ENCODE measurements around the gene CAMKK1. TPM values are rescaled to one million over a fixed set of nuclear protein-coding genes. Genes with fewer than 3 reads are reported as not detected.

Gene CAMKK1
- total RNA-seq = 2.9 and 3.9 TPM in 2 replicates

DNA sequence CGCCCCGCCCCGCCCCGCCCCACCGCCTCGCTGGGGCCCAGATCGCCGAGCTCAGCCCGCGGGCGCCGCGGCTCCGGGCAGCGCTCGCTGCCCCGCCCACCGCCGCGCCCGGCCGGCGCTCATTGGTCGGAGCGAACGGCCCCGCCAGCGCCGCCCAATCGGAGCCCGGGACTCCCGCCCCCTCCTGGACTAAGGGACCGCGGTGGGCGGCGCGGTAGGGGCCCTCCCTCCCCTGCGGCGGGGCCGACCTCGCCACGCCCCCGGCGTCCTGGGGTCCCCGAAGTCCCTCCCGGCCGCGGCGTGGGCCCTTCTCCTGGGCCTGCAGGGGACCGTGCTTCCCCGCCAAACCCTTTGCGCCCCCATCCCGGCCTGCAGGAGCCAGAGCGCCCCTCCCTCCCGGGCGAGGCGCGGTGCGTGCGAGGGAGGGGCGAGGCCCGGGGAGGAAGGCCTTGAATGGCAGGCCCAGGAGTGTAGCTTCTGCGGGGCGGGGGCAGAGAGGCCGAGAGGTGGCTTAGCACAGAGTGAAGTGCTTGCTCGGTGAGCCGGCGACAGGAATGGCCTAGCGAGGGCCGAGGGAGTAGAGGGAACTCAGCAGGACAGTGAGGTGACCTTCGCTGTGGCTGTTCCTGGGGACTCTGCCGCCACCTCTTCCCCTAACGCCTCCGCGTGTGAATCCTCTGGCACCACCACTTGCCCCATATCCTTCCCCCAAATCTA is at the start of gene CAMKK1:
Gene CAMKK1, minus strand, starts transcription at position 51 of the 717 bp plus-strand sequence. CDS start 7,366 bp downstream, outside the sequence.

DNA sequence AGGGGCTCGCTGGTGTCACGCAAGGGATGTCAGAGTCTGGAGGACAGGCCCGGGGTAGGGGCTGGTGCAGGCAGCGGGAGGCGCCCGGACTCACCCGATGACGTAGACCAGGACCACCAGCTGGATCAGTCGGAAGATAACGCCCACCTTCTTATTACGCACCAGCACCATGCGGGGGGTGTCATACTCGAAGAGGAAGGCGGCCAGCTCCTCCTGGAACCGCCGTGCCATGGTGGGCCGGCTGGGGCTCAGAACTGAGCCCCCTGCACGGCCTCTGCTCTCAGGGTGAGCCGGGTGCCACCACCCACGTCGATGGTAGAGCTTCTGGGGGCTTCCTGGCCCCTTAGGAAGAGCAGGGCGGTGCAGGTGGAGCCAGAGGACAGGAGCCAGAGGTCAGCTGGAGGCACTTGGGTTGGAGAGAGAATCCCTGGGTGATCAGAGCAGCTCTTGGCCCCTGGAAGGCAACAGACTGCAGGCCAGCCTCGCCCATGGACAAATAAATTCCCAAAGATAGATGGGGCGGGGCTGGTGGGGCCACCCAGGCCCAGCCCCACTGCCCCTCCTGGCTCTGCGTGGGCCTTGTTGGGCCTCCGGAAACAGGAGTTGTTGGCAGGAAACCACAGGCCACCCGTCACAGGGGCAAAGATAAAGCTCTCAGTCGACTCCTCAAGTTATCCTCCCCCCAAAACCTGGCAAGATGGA is 23.3 kb upstream of the CAMKK1 start, which contains the start of gene P2RX1:
Gene P2RX1, minus strand, starts transcription at position 471 of the 702 bp plus-strand sequence. Its CDS starts 240 bp downstream, at position 231.

DNA sequence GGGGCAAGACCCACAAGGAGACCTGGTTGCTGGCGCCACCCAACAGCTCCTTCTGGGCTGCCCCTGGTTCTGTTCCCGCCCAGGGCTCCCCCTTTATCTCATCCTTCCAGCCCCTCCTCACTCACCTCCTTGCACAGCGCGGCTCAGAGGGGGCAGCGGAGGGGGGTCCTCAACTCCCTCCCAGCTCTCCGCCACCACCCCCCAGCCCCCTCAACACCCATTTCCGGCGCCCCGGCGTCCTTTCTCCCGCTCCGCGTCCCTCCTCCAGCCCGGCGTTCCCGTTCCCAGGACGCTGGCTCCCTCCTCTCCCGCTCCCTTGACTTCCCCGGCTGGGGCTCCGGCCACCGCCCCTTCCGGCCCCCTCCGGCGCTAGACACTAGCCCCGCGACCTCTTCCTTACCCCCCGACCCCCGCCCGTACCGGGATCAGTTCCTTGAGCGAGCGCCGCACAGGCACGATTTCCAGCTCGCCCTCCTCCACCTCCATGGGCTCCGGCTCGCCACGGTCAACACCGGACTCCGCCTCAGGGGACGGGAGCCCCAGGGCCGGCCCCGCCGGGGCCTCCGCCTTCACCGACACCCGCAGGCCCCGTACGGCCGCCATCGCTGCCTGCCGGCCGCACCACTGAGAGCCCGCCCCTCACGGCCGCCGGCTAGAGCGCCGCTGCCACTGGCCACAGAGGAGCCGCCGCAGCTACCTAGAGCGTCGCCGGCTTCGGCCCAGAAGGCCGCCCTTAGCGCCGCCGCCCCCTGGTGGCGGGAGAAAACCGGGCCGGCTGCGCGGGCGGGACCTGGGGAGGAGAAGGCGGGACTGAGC is 47.0 kb downstream of the CAMKK1 start, which contains the start of gene NCBP3:
Gene NCBP3, minus strand, starts transcription at position 626 of the 816 bp plus-strand sequence. Its CDS starts 23 bp downstream, at position 603.

Other genes starting within 250 kb of the CAMKK1 start
- gene TAX1BP3, start 224.5 kb downstream of the CAMKK1 start, total RNA-seq = 136 and 204 TPM in 2 replicates
- gene EMC6, start 224.2 kb downstream of the CAMKK1 start, total RNA-seq = 16.9 and 19.1 TPM in 2 replicates
- gene P2RX5, start 196.9 kb downstream of the CAMKK1 start, total RNA-seq = 0.18 and 2.3 TPM in 2 replicates
- gene HASPIN, start 169.2 kb downstream of the CAMKK1 start, total RNA-seq = 4.5 and 7.9 TPM in 2 replicates
- gene ITGAE, start 91.9 kb downstream of the CAMKK1 start, total RNA-seq = 13.6 and 27.7 TPM in 2 replicates
- gene NCBP3, start 46.8 kb downstream of the CAMKK1 start, total RNA-seq = 19.4 and 21.7 TPM in 2 replicates
- under 0.01 TPM in 1 of 2 replicates, not detected in the other for gene P2RX1, start 23.4 kb upstream of the CAMKK1 start, total RNA-seq
- 0.54 and 0.85 TPM in 2 replicates for gene ATP2A3, start 71.4 kb upstream of the CAMKK1 start, total RNA-seq
- 28.1 and 31.8 TPM in 2 replicates for gene ZZEF1, start 250.0 kb upstream of the CAMKK1 start, total RNA-seq